ENCODE measurements around the gene TECR. TPM values are rescaled to one million over a fixed set of nuclear protein-coding genes. Genes with fewer than 3 reads are reported as not detected.

TECR gene
- polyA plus RNA-seq, 1 donor from 2014 or later, result 31.4 TPM

DNA sequence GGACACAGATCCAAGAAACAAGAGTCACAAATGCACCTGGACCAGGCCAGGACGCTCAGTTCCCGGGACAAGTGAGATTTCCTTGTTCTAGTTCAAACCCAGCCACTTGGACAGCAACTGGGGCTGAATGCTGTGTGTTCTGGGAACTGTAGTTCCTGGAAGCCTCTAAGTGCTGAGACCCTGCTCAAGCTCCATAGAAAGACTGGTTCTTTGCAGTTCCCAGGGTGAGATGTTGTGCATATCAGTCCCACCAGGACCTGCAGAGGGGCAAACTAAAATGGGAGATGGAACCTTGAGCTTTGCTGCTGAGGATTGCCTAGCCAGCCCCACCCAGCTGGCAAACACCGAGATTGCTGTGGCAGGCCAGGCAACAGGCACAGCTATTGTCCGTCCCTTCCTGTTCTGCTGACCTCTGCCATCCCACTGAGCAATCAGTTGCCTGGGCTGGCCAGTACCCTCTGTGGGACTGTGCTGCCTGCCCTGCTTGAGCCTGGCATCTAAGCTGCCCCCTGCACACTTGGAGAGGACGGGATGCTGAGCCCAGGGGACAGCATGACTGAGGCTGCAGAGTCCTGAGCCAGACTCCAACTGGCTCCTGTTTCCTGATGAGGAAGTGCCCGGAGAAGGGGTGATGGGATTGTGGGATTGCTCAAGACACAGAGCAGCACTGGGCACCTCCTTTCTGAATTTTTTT lies 32.0 kb upstream of the TECR start:
- H3F3A ChIP-seq (ENCODE audit: insufficient read depth, low read length, poor library complexity, severe bottlenecking), result no peaks in the 10 kb centered on the region
- peak overlapping the region; percentile 4 for H2AFZ ChIP-seq (ENCODE audit: low read depth, low read length)
- peaks cover 16% of the 10 kb centered on the region for H3K79me2 ChIP-seq (replicated peaks; ENCODE audit: insufficient read depth, low read length)
- H3K4me2 ChIP-seq (ENCODE audit: low read length), result no peak overlapping the region
- no peak overlapping the region for H3K27ac ChIP-seq (ENCODE audit: low read length)
- no peaks in the 10 kb centered on the region for H3K27me3 ChIP-seq (ENCODE audit: insufficient read depth, low read depth, low read length)
- H3K9ac ChIP-seq (ENCODE audit: low read length), result peak overlapping the region; percentile 52
- H3K9me2 ChIP-seq (ENCODE audit: insufficient read depth, low read length), result no peaks in the 10 kb centered on the region
- H3K36me3 ChIP-seq (ENCODE audit: insufficient read depth, low read length), result no peaks in the 10 kb centered on the region
- H4K20me1 ChIP-seq (ENCODE audit: insufficient read depth), result no peaks in the 10 kb centered on the region
- no peak overlapping the region for H3K4me3 ChIP-seq (ENCODE audit: low read length)
- no peaks in the 10 kb centered on the region for H3K9me3 ChIP-seq (ENCODE audit: low read length)
- TF ChIP-seq EP300 (conservative IDR thresholded peaks at IDR 0.05; ENCODE audit: poor library complexity, severe bottlenecking) (no peak), EZH2 (IDR thresholded peaks at IDR 0.05; ENCODE audit: borderline replicate concordance, insufficient read depth, low read length, poor library complexity, severe bottlenecking) (no peak), SMC3 (conservative IDR thresholded peaks at IDR 0.05; ENCODE audit: poor library complexity) (no peak), RAD21 (conservative IDR thresholded peaks at IDR 0.05) (no peak)
- TF ChIP-seq, protein P1, sequence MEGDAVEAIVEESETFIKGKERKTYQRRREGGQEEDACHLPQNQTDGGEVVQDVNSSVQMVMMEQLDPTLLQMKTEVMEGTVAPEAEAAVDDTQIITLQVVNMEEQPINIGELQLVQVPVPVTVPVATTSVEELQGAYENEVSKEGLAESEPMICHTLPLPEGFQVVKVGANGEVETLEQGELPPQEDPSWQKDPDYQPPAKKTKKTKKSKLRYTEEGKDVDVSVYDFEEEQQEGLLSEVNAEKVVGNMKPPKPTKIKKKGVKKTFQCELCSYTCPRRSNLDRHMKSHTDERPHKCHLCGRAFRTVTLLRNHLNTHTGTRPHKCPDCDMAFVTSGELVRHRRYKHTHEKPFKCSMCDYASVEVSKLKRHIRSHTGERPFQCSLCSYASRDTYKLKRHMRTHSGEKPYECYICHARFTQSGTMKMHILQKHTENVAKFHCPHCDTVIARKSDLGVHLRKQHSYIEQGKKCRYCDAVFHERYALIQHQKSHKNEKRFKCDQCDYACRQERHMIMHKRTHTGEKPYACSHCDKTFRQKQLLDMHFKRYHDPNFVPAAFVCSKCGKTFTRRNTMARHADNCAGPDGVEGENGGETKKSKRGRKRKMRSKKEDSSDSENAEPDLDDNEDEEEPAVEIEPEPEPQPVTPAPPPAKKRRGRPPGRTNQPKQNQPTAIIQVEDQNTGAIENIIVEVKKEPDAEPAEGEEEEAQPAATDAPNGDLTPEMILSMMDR (IDR thresholded peaks at IDR 0.05; ENCODE audit: poor library complexity, severe bottlenecking), result no peak

DNA sequence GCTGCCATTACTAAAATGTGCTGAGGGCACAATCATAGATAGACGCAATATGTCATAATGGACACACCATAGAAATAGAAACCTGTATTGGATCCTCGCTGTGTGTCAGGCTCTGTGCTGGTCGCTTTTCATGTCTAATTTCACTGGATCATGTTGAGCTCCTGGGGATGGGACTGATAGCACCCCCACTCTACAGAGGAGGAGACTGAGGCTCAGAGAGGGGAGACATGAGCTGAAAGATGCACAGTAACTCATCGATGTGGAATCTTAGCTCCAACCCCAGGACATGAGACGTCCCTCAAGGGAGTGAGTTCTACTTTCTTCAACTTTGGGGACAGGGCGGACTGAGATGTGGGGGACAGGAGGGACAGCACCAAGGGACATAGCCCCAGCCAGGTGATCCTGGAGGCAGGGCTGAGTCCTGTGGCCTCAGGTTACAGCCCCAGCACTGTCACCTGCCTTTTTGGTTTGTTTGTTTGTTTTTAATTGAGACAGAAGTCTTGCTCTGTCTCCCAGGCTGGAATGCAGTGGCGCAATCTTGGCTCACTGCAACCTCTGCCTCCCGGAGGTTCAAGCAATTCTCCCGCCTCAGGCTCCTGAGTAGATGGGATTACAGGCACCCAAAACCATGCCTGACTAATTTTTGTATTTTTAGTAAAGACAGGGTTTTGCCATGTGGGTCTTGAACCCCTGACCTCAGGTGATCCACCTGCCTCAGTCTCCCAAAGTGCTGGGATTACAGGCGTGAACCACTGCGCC lies 26.9 kb upstream of the TECR start:
- Histone ChIP-seq H3K79me2 (replicated peaks; ENCODE audit: insufficient read depth, low read length) (no peaks in the 10 kb centered on the region), H3K27me3 (ENCODE audit: insufficient read depth, low read depth, low read length) (no peaks in the 10 kb centered on the region), H3F3A (ENCODE audit: insufficient read depth, low read length, poor library complexity, severe bottlenecking) (no peaks in the 10 kb centered on the region), H3K9ac (ENCODE audit: low read length) (no peak overlapping the region), H3K36me3 (ENCODE audit: insufficient read depth, low read length) (no peaks in the 10 kb centered on the region), H3K4me3 (ENCODE audit: low read length) (no peak overlapping the region), H3K27ac (ENCODE audit: low read length) (no peak overlapping the region), H4K20me1 (ENCODE audit: insufficient read depth) (no peaks in the 10 kb centered on the region), H3K9me3 (ENCODE audit: low read length) (no peaks in the 10 kb centered on the region), H2AFZ (ENCODE audit: low read depth, low read length) (no peak overlapping the region), H3K9me2 (ENCODE audit: insufficient read depth, low read length) (no peaks in the 10 kb centered on the region), H3K4me2 (ENCODE audit: low read length) (no peak overlapping the region)
- TF ChIP-seq RAD21 (conservative IDR thresholded peaks at IDR 0.05) (no peak), MXI1 (conservative IDR thresholded peaks at IDR 0.05; ENCODE audit: poor library complexity, severe bottlenecking) (no peak), SMC3 (conservative IDR thresholded peaks at IDR 0.05; ENCODE audit: poor library complexity) (no peak), POLR2AphosphoS5 (IDR thresholded peaks at IDR 0.05) (no peak), EP300 (conservative IDR thresholded peaks at IDR 0.05; ENCODE audit: poor library complexity, severe bottlenecking) (no peak), EZH2 (IDR thresholded peaks at IDR 0.05; ENCODE audit: borderline replicate concordance, insufficient read depth, low read length, poor library complexity, severe bottlenecking) (no peak), TAF1 (IDR thresholded peaks at IDR 0.05; ENCODE audit: low read depth) (no peak)
- TF ChIP-seq, protein P2, sequence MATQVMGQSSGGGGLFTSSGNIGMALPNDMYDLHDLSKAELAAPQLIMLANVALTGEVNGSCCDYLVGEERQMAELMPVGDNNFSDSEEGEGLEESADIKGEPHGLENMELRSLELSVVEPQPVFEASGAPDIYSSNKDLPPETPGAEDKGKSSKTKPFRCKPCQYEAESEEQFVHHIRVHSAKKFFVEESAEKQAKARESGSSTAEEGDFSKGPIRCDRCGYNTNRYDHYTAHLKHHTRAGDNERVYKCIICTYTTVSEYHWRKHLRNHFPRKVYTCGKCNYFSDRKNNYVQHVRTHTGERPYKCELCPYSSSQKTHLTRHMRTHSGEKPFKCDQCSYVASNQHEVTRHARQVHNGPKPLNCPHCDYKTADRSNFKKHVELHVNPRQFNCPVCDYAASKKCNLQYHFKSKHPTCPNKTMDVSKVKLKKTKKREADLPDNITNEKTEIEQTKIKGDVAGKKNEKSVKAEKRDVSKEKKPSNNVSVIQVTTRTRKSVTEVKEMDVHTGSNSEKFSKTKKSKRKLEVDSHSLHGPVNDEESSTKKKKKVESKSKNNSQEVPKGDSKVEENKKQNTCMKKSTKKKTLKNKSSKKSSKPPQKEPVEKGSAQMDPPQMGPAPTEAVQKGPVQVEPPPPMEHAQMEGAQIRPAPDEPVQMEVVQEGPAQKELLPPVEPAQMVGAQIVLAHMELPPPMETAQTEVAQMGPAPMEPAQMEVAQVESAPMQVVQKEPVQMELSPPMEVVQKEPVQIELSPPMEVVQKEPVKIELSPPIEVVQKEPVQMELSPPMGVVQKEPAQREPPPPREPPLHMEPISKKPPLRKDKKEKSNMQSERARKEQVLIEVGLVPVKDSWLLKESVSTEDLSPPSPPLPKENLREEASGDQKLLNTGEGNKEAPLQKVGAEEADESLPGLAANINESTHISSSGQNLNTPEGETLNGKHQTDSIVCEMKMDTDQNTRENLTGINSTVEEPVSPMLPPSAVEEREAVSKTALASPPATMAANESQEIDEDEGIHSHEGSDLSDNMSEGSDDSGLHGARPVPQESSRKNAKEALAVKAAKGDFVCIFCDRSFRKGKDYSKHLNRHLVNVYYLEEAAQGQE (IDR thresholded peaks at IDR 0.05; ENCODE audit: borderline replicate concordance), result no peak
- TF ChIP-seq, protein P1 (IDR thresholded peaks at IDR 0.05; ENCODE audit: poor library complexity, severe bottlenecking), result no peak
